AG20443 (cell line): ENCODE measurements around the gene CLP1.
A peak's percentile ranks its signal among the peaks of the same experiment; 100 is the strongest.

ENCODE experiments used
- DNase-seq: peaks from one replicate; pipeline ENCODE4 v3.0.0; 2012; ENCODE audit warnings: low spot score, mixed read lengths

The CLP1 gene

GRCh38 chr11:57657194-57658022 is at the start of gene CLP1:
Gene CLP1, plus strand, starts transcription at chr11:57657762. Its CDS starts 1,715 bp downstream, at chr11:57659477.
- peak; percentile 96 for DNase-seq

GRCh38 chr11:57610170-57610569 is 47.4 kb upstream of the CLP1 start:
- DNase-seq, result no peak

GRCh38 chr11:57614234-57614772 is 43.3 kb upstream of the CLP1 start:
- no peak for DNase-seq

- DNase-seq, result no peak
Observed at GRCh38 chr11:57615308-57615707, 42.3 kb upstream of the CLP1 start.

- DNase-seq, result no peak
Observed at GRCh38 chr11:57616595-57616994, 41.0 kb upstream of the CLP1 start.

- DNase-seq, result no peak
Observed at GRCh38 chr11:57618438-57618837, 39.1 kb upstream of the CLP1 start.

GRCh38 chr11:57619331-57619730 is 38.2 kb upstream of the CLP1 start:
- DNase-seq, result no peak

GRCh38 chr11:57620467-57620866 is 37.1 kb upstream of the CLP1 start:
- DNase-seq, result no peak

- DNase-seq, result no peak
Observed at GRCh38 chr11:57622263-57622662, 35.3 kb upstream of the CLP1 start.

GRCh38 chr11:57624864-57625263 is 32.7 kb upstream of the CLP1 start:
- no peak for DNase-seq

- DNase-seq, result no peak
Observed at GRCh38 chr11:57626895-57627294, 30.7 kb upstream of the CLP1 start.

- no peak for DNase-seq
Observed at GRCh38 chr11:57630171-57630570, 27.4 kb upstream of the CLP1 start.

GRCh38 chr11:57632116-57632515 is 25.4 kb upstream of the CLP1 start:
- no peak for DNase-seq

- no peak for DNase-seq
Observed at GRCh38 chr11:57633394-57634070, 24.0 kb upstream of the CLP1 start.

- DNase-seq, result no peak
Observed at GRCh38 chr11:57634311-57634710, 23.3 kb upstream of the CLP1 start.

- DNase-seq, result no peak
Observed at GRCh38 chr11:57635246-57635645, 22.3 kb upstream of the CLP1 start.

GRCh38 chr11:57637626-57638004 is 19.9 kb upstream of the CLP1 start:
- DNase-seq, result peak; percentile 29

- peak; percentile 97 for DNase-seq
Observed at GRCh38 chr11:57638005-57638781, 19.4 kb upstream of the CLP1 start.

- DNase-seq, result peak; percentile 21
Observed at GRCh38 chr11:57638811-57639320, 18.7 kb upstream of the CLP1 start.

- no peak for DNase-seq
Observed at GRCh38 chr11:57639321-57640067, 18.1 kb upstream of the CLP1 start.

- DNase-seq, result no peak
Observed at GRCh38 chr11:57640068-57640800, 17.3 kb upstream of the CLP1 start.
